Measurements from ENCODE around the gene DYNLRB1.

DNA sequence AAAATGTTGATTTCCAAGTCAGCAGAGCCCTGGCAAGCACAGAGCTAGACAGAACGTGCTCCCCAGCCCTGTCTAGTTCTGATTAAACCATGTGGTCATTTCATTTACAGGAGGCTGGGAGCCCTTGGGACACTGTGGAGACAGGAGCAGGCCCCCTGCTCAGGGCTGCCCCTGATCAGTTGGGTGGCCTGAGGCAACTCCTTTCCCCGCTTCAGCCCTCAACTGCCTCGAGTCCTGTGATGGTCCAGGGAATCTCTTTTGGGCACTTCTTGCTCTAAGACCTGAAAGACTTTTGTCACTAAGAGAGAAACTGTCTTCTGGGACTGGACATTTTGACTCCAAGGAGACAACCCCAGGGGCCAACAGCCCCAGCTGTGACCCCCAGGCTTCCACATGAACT lies 13.5 kb downstream of the DYNLRB1 start:
- TF ChIP-seq EZH2 (IDR thresholded peaks at IDR 0.05; ENCODE audit: borderline replicate concordance, low read depth, low read length, severe bottlenecking) (no peak), CTCF (IDR thresholded peaks at IDR 0.05; ENCODE audit: extremely low read depth in 1 of 2, insufficient read depth in 1 of 2, low read depth in 1 of 2, low read length in 2 of 2) (no peak)
